ENCODE results near the gene TANC1.
"Not testable (repeated sequence)": the region's sequence is repeated elsewhere in the genome, so short reads cannot be mapped to it uniquely, and the experiment has no call there.

The TANC1 gene

DNA sequence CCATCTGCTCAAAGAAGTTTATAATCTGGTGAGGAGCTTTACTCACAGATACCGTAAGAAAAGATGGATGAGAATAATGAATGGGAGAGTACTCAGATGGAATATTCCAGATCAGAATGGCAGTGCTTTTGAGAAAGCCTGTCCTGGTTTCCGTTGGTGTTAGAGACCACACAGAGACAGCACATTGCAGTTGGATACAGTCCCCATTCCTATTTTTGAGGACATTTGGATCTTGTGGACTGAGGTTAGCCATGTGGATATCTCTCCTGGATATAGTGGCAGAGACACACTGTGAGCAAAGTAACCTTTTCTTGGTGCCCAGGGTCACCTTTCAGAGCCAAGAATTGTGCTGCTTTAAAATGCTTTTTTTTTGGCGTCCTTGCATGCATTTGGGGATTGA lies 63.7 kb downstream of the TANC1 start:
- DNase-seq = no peak

DNA sequence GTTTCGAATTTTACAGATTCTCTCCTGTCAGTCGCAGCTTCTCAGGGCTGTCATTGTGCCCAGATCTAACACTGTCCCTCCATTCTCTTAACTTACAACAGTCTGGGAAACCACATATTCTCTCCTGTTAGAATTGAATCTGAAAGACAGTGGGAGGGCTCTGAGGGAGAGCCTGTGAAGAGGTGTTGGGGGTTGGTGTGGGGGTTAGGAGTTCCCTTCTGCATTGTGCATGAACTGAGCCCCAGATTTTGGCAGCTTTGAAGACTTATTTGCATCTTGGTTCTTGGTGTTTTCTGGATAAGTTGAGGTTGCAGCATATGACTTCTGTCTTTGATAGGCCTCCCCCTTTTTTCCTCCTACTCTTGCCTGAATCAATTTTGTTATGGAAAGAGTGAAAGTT lies 64.1 kb downstream of the TANC1 start:
- DNase-seq = no peak

DNA sequence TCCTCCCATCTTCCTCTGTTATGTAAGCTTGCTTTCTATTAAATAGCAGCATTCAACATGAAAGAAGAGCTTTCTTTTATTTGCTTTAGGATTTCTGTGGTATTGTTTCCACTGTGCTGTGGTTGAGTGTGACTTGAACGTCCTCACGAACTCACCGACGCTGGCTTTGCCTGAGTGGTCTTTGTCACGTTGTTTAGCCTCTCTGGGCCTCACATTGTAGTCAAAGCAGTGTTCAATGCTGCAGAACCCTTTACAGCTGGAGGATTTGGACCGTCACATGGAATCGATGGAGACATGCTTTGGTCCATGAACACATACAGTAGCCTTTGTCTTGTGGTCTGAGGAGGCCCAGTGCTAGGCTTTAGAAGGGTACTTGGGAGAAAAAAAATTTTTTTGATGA lies 66.3 kb downstream of the TANC1 start:
- DNase-seq = no peak

DNA sequence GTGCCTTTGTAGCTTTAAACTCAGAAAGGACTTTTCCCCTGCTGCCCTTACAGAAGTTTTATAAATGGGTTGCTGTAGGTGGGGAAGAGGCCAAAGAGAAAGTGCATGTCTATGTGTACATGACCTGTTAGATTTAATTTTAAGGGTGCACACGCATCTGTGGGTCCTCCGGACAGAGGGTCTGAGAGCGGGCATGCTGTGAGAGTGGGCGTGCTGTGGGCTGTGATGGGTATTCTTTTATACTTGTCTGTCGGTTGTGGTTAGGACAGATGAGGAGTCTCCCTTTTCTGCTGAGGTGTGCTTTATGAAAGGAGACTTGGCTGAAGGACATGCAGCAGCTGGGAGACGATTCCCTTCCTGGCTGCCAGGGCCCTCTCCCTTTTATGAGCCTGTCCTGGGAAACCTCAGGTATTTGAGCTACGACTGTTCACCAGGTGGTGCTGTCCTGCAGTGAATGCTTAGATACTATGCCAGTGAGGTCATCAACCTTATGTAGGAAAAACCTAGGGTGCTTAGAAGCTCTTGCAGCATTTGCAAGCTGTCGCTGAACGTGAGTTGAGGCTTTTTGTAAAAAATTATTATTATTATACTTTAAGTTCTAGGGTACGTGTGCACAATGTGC lies 67.5 kb downstream of the TANC1 start:
- DNase-seq = peak; percentile 28 to 35

DNA sequence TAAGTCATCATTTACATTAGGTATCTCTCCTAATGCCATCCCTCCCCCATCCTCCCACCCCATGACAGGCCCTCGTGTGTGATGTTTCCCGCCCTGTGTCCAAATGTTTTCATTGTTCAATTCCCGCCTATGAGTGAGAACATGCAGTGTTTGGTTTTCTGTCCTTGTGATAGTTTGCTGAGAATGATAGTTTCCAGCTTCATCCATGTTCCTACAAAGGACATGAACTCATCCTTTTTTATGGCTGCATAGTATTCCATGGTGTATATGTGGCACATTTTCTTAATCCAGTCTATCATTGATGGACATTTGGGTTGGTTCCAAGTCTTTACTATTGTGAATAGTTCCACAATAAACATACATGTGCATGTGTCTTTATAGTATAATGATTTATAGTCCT lies 68.0 kb downstream of the TANC1 start:
- not testable (repeated sequence) for DNase-seq

DNA sequence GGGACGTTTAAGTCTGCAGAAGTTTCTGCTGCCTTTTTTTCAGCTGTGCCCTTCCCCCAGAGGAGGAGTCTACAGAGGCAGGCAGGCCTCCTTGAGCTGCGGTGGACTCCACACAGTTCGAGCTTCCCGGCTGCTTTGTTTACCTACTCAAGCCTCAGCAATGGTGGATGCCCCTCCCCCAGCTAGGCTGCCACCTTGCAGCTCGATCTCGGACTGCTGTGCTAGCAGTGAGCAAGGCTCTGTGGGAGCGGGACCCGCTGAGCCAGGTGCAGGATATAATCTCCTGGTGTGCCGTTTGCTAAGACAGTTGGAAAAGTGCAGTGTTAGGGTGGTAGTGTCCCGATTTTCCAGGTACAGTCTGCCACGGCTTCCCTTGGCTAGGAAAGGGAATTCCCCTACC lies 72.9 kb downstream of the TANC1 start:
- DNase-seq = not testable (repeated sequence)

DNA sequence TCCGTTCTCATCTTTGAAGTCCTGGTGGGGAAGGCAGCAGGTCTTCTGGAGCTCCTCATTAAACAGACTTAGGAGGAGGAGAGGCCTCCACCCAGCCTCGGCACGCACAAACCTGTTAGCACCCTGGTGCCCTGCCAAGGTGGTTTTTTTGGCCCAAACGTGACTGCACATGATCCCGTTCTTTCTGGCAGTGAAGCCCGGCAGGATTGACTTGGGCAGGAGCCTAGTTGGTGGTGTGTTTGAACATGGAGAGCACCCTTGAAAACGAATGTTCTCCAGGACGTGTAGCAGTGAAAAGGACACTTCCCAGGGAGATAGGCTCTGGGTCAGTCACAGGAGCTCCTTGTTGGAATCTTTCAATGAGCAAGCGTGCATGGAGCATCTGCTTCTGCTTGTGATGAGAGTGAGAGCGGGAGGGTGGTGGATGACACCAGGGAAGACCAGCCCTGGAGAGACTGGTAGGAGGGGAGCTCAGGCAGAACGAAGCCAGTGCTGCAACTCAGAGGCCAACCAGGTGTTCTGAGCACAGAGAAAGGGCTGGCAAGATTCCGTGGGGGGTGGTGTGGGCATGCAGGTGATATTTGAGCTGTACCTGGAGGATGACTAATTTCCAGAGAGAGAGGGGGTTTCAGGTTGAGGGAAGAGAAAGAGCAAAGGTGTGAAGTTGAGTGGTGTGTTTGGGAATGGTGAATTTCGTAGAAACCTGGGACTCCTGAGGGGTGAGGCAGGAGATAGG lies 73.8 kb downstream of the TANC1 start:
- no peak for DNase-seq

DNA sequence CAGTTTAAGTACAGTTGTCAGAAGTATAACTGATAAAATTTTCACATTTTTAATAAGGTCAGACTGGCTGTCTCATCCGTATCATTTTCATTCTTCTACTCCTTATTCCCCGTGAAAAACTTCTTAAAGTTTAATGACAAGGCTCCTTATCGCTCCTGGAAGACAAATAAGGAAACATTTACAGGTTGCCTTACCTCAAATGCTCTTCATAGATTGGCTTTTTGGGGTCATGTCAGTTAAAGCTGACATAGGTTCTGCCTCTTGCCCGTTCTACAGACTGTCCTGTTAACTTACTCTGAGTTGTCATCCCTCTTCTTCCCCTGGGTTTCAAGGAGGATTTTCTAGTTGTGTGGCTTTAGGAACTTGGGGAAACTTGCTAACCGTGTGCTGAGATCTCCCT lies 75.3 kb downstream of the TANC1 start:
- DNase-seq = no peak

DNA sequence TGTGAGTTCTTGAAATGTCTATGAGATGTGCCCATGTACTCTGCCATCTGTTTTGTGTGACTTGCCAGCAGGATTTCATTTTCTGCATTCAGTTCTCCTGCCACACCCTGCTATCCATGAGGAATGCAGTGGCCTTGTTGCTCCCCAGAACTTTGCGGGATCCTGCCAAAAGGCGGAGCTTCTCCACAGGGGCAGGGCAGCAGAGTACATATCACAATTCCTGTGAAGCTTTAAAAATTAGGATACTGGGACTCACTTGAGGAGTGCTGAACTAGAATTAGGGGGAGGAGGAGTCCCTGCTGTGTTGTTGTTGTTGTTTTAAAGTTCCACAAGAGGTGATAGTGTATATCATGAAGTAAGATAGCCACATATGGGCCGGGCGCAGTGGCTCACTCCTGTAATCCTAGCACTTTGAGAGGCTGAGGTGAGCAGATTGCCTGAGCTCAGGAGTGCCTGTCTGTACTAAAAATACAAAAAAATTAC lies 76.4 kb downstream of the TANC1 start:
- no peak for DNase-seq

DNA sequence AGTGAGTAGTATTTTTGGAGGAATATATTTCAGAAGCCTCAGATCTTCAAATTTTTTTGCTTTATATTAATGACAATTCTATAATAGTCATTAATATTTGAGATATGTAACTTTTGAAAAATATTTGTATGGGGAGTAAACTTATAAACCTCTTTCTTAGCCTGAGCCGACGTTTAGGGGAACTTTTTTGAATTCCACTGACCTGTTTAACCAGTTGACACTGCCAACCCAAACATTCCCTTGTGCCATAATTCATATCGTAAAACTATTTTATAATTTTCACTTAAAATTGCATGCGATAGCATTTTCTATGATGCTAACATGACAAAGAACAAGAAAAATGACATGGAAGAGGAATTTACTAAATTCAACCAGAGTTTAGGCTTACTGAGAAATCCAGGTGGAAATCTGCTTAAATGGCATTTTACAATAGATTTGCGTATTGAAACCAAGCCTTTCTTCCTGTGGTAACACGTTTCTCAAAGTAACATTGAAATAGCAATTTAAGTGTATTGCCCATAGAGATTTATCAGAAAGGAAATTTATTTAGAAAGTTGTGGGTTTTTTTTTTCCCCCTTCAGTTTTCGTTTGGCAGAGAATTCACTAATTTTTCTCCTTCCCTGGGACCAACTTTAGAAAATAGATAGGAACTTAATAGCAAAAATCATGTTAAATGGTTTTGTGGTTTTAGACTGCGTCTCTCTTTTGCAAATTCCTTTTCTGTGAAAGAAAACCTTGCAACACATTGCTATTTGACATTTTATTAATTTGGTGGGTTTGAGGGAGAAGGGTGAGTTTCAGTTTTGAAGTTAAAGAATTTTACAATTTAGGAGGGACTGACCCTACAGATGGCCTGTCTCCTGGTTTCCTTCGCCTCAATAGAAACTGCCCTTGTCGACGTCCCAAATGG lies 77.4 kb downstream of the TANC1 start:
- DNase-seq = no peak

DNA sequence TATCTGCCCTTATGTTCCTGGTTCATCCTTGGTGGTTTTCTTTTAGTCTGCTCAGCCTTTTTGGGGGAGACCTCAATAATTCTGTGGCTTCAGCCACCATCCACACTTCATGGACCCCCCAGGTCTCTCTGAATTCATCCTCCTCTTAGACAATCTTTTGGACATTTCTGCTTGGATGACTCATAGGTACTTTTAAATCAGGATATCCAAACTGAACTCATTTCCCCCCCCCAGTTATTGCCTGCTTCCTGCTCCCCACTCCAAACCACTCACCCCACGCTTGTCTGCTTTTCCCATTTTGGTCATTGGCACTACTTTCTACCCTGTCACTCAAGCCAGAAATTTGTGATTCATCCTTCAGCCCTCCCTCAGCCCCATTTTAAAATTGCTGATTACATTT lies 78.5 kb downstream of the TANC1 start:
- DNase-seq = no peak

DNA sequence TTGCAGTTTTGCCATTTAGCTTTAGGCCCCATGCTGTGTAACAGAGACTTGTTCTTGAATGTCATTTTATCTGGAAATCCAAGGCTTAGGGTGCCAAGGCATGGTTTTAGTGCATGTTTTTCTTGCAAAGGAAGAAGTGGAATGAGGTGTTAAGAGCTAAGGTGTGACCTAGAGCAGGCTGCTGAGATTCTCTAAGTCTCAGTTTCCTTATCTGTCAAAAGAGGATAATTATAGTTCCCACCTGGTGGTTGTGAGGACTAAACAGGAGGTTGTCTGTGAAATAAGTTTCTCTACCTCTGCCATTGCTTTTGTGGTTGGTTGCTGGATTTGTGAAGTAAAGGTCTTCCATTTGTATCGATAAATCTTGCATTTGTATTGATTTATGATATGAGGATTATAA lies 82.0 kb downstream of the TANC1 start:
- no peak for DNase-seq

DNA sequence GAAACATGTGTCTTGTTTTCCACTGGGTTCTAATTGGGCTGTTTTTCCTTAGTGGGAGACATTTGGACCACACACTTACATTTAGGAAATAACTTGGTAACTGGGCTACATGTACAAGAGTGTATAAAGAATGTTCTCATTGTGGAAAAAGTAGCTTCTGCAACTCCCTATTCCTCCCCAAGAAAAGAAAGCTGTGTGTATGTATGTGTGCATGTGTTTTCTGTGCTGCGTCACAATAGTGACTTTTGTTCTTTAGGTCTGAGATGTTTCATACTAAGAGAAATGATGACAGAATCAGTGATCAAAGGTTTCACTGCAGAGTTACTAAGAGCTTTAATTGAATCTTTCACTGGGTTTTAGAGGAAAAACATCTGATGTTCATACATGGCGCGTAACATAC lies 82.7 kb downstream of the TANC1 start:
- no peak for DNase-seq

DNA sequence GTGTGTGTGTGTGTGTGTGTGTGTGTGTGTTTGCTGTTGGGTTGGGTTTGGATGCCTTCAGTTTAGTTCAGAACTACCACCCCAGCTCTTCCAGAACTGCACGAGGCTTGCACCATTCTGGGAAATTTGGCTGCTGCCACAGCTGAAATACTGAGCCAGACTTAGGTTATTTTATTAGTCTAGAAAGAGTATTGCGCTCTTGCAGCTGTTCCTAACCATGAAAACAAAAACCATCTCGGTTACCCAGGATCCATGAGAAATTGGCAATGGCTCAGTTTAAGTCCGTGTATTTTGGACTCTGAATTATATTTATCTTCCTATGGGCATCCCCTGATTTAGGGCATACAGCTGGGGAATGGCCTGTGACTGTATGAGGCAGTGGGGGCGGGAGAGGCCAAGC lies 83.2 kb downstream of the TANC1 start:
- no peak for DNase-seq

DNA sequence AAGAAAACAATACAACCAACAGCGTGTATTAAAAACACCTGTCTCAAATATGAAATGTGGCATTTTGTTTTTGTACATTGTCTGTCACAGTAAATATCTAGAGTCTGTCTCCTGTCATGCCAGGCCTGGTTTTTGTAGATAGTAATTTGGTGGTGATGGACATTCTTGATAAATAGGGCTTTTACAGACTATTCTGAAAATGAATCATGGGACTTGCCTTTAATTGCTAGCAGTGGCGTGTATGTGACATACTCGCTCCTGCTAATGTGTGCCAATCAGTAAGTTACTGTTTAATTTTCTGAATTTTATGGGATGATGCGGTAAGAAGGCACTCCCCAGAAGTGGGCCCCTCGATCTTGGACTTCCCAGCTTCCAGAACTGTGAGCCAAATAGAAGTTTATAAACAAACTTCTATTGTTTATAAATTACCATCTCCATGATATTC lies 83.7 kb downstream of the TANC1 start:
- no peak for DNase-seq

DNA sequence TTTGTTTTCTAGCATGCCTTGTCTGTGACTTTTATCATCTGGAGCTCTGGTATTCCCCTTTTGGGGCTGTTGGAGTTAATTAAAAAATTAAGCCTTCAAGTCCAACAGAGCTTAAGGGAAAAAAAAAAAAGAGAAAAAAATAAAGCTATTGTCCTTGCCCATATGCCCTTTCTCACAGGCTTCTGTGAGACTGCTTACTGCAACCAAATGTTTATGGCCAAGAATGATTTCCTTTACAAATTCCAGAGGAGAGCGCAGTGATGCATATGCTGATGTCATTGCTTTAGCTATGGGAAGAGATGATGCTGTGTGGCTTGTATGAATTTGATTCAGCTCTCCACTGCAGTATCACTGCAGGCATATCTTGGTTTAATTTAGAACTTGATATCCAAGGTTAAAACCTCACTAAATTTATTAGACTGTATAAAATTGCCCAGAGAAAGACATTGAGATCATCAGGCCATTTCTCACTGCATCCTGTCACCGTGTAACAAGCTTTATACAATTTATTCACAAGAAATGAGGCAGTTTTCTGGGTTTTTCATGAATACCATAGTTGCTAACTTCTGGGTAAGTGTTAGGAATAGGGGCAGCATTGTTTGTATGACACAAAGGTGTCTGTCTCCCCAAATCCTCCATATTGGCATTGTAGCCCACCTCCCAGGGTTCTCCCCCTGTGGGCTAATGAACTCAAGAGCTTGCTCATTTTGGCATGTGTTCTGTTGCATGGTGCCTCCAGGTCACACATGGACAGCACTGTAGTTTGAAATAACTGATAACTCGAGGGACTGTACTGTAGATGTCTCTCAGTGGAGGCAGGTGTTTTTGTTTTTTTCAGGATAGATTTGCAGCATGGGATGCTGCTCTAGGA lies 85.0 kb downstream of the TANC1 start:
- no peak for DNase-seq

DNA sequence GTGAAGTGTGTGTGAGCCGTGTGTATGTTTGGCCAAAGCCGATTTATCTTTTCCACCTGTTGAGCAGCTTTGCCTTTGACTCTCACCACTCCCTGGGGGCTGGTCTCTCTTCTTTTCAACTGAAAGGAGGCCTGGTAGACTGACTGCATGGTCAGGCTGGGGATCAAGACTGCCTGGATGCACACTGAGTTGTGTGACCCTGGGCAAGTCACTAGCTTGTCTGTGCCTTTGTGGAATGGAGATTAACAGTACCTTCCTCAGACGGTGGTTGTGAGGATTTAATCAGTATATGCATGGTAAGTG lies 85.5 kb downstream of the TANC1 start:
- no peak for DNase-seq

DNA sequence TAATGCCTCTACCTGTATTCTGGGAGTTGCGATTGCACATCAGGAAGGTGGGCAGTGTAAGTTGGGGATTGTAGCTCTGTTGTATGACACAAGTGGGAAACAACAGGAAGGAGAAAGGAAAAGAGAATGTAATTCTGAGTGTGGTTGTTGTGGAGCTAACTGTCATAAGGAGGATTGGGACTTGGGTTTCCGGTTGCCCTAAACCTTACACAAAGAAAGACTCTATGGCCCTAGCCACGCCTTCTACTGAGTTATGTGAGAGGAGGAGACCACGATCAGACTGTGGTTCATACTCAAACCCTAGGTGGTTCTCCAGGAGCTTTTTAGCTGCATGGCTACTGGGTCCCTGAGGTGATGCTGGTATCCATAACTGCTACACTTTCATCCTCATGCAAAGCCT lies 86.5 kb downstream of the TANC1 start:
- no peak for DNase-seq

DNA sequence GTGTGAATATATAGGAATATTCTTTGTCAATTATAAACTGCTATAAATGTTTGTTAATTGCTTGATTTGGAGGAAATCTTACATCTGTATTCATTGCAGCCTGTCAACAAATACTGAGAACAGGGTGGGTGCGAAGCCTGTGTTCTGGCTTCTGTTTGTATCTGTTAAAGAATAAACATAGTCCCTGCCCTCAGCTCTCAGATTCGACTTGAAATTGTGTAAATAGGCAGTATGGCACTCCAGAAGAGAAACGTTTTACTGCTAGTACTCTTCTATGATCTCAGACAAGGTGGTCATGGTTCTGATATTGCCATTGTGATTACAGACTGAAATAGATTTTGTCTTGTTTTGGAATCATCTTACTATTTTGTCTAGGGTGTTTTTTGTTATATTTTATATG lies 92.1 kb downstream of the TANC1 start:
- no peak for DNase-seq

DNA sequence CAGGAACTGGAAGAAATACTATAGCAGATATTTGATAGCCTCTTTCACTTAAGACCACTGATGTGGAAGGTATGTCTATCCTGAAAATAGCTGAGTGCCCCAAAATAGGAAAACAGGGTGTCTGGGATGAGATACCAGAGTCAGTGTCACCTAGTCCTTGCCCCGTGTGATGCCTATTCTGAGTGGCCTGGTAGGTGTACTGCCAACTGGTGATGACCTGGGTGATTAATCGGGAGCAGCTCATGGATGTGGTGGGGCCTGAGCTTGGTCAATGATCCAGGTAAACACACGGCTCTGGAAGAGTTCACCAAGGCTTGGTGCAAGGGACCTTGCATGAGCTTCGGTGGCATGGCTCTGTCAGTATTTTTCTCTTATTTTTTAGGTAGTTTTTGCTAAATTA lies 95.2 kb downstream of the TANC1 start:
- DNase-seq = no peak

DNA sequence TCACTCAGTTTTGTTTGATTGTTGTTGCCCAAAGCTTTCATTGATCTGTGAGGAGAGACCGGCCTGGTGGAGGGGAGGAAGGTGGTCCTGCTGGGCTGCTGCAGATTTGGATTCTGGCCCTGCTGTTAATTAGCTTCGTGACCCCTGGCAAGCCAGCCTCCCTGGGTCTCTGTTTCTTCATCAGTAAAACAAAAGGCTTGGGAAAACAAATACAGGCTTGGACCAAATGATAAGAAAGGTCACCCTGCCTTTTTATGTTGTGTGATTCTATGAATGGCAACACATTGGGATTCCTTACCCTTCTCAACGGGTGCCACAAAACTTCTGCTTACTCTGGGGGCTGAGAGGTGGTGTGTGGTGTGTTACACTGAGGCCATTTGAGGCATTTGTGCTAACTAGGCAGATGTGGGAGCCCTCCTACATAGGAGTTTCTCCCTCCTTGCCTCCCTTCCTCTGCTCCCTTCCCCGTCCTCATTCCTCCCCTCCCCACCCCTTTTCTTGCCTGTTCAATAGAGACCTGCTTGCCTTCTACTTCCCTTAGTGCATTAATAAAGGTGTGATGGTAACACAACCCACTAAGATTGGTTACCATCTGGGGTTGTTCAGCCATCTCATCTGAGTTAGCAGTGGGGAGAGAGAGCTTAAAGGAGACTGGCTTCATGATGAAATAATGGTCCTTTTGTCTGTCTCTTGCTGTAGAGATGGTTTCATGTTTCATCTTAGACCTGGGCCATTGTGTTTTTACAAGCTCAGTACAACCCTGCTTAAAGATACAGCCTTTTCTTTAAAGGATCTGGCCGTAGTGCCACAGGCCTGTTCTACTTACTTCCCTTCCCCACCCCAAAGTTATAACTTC lies 96.2 kb downstream of the TANC1 start:
- peak; percentile 39 to 65 for DNase-seq

DNA sequence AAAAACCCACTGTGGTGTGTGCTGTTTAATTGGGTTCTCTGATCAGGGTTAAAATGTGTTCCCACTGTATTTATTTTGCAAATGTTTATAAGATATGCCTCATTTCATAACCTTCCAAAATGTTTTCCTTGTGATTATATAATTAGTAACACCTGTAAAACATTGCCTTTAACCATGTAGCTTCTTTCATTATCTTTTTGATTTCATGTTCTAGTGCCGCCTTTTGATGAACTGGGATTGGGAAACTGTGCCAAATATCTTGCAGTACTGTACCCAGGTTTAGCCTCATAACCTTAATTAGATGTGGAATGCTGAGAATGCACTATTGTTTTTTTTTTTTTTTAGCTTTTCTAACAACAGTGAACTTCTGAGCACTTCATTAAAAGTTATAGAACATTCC lies 96.9 kb downstream of the TANC1 start:
- DNase-seq = no peak
